Measurements from ENCODE around the gene SYNDIG1. TPM values are rescaled to one million over a fixed set of nuclear protein-coding genes. Genes with fewer than 3 reads are reported as not detected.

The SYNDIG1 gene
- total RNA-seq, 6 experiments from 2014 or later = not detected

DNA sequence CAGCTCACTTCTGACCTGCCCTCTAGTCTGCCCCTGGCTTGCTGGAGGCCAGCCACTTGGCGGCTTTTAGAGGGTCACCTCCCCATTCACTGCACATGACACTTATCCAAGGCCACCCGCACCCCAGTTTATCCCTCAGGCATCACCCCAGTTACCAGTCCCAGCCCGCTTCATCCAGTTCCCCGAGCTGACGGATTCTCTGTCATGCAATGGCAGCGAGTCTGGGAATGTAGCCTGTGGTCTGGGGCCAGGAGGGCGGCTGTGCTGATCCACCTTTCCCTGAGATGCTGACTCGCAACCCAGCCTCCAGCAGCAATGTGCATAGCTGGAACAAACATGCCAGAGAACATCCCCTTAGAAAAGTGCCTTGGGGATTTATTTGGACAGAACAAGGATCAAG is 25.8 kb downstream of the SYNDIG1 start:
- intact Hi-C loops (cut with DNase I) = no loop called here
- 73% methylated on average over 2 of the region's 8 CpGs for WGBS (ENCODE audit: insufficient coverage, low coverage, low lambda C conversion rate, missing lambda C conversion rate)
- no peak for ATAC-seq

DNA sequence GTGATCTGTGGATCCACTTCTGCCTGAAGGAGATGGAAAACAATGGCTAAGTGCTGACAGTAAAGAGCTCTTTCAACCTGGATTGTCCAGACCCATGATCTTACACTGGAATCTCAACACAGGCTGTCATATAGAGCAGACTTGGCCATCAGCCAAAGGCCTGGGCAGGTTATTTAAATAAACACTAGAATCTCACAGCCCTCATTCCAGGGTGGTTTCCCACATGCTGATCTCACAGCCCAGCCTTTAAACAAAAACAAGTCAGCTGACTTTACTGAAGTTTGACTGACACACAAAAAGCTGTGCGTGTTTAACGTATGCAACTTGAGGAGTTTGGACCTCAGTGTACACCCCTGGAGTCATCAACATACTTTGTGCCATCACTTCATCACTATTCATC is 28.4 kb downstream of the SYNDIG1 start:
- 45% methylated on average over 2 of the region's 2 CpGs for WGBS (ENCODE audit: insufficient coverage, low coverage, low lambda C conversion rate, missing lambda C conversion rate)
- intact Hi-C loops (cut with DNase I) = no loop called here

More for the DNA sequence above, 25.8 kb downstream of the SYNDIG1 start:
- Histone ChIP-seq H3K4me1 (no peaks in the 10 kb centered on the region), H3K4me3 (no peak overlapping the region), H3K27me3 (no peaks in the 10 kb centered on the region), H3K27ac (no peak overlapping the region), H3K9me3 (no peaks in the 10 kb centered on the region), H3K36me3 (no peaks in the 10 kb centered on the region)
- TF ChIP-seq POLR2A (IDR thresholded peaks at IDR 0.05) = no peak
- TF ChIP-seq, protein P1, sequence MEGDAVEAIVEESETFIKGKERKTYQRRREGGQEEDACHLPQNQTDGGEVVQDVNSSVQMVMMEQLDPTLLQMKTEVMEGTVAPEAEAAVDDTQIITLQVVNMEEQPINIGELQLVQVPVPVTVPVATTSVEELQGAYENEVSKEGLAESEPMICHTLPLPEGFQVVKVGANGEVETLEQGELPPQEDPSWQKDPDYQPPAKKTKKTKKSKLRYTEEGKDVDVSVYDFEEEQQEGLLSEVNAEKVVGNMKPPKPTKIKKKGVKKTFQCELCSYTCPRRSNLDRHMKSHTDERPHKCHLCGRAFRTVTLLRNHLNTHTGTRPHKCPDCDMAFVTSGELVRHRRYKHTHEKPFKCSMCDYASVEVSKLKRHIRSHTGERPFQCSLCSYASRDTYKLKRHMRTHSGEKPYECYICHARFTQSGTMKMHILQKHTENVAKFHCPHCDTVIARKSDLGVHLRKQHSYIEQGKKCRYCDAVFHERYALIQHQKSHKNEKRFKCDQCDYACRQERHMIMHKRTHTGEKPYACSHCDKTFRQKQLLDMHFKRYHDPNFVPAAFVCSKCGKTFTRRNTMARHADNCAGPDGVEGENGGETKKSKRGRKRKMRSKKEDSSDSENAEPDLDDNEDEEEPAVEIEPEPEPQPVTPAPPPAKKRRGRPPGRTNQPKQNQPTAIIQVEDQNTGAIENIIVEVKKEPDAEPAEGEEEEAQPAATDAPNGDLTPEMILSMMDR (IDR thresholded peaks at IDR 0.05) = no peak
- DNase-seq = no peak

DNA sequence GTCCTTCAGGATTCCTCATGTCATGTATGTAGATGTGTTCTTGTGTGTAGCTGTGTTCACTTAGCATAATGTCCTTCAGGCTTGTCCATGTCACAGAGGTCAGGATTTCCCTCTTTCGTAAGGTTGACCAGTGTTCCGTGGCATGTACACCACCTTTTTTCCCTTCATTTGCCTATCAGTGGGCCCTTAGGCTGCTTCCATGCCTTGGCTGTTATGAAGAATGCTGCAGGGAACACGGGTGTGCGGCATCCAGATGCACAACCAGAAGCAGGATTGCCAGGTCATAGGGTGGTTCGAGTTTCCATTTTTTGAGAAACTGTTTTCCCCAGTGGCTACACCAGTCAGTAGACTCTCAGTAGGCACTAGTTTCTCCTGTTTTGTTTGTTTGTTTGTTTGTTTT is 29.2 kb downstream of the SYNDIG1 start:
- TF ChIP-seq, protein P1 (IDR thresholded peaks at IDR 0.05) = no peak
- TF ChIP-seq POLR2A (IDR thresholded peaks at IDR 0.05) = no peak
- DNase-seq = no peak
- ATAC-seq = no peak

More for the DNA sequence above, 28.4 kb downstream of the SYNDIG1 start:
- Histone ChIP-seq H3K27ac (no peak overlapping the region), H3K4me3 (no peak overlapping the region), H3K9me3 (no peaks in the 10 kb centered on the region), H3K27me3 (no peaks in the 10 kb centered on the region), H3K36me3 (no peaks in the 10 kb centered on the region), H3K4me1 (no peaks in the 10 kb centered on the region)
- DNase-seq (no peak), ATAC-seq (no peak)
- TF ChIP-seq, protein P1 (IDR thresholded peaks at IDR 0.05) = no peak
- no peak for TF ChIP-seq POLR2A (IDR thresholded peaks at IDR 0.05)

GRCh38 chr20:24499472-24499871 is 30.0 kb downstream of the SYNDIG1 start:
- WGBS (ENCODE audit: insufficient coverage, low coverage, low lambda C conversion rate, missing lambda C conversion rate) = 81% methylated on average over 6 of the region's 6 CpGs
- Histone ChIP-seq H3K36me3 (no peaks in the 10 kb centered on the region), H3K4me1 (no peaks in the 10 kb centered on the region), H3K9me3 (no peaks in the 10 kb centered on the region), H3K27me3 (no peaks in the 10 kb centered on the region), H3K4me3 (no peak overlapping the region), H3K27ac (no peak overlapping the region)
- DNase-seq (no peak), ATAC-seq (no peak)
- intact Hi-C loops (cut with DNase I) = no loop called here
- TF ChIP-seq, protein P1 (IDR thresholded peaks at IDR 0.05) = no peak
- no peak for TF ChIP-seq POLR2A (IDR thresholded peaks at IDR 0.05)

More for the DNA sequence above, 29.2 kb downstream of the SYNDIG1 start:
- H3K9me3 ChIP-seq = no peaks in the 10 kb centered on the region
- H3K4me3 ChIP-seq = no peak overlapping the region
- H3K27ac ChIP-seq = no peak overlapping the region
- H3K4me1 ChIP-seq = no peaks in the 10 kb centered on the region
- H3K36me3 ChIP-seq = no peaks in the 10 kb centered on the region
- intact Hi-C loops (cut with DNase I) = no loop called here
- no peaks in the 10 kb centered on the region for H3K27me3 ChIP-seq
- WGBS (ENCODE audit: insufficient coverage, low coverage, low lambda C conversion rate, missing lambda C conversion rate) = 69% methylated on average over 5 of the region's 5 CpGs
